Inflammatory macrophage (primary cell): Measurements from ENCODE around the gene RGL2.
"Not testable (repeated sequence)": the region's sequence is repeated elsewhere in the genome, so short reads cannot be mapped to it uniquely, and the experiment has no call there.

ENCODE experiments used
- DNase-seq, 2 donors: peaks; one replicate each; pipeline ENCODE4 v3.0.0-alpha.2; 2020 to 2022
- total RNA-seq, 18 experiments: gene quantifications; one replicate each; lab custom pipeline; 2026; ENCODE audit warnings: mixed read lengths in 6 of 18, inconsistent platforms in 2 of 18; lab: John Stamatoyannopoulos, UW

Gene RGL2
- total RNA-seq, result 10.4 to 51.7 (median 27.2) reads per million in 18 experiments

- DNase-seq, result peak; percentile 59 to 70
Observed at GRCh38 chr6:33298773-33299236, at the start of gene RGL2. TSS of gene RGL2 (minus strand) at chr6:33298942. CDS start at chr6:33298610, 332 bp downstream.

- DNase-seq, result no peak
Observed at GRCh38 chr6:33347816-33348215, 49.1 kb upstream of the RGL2 start.

DNA sequence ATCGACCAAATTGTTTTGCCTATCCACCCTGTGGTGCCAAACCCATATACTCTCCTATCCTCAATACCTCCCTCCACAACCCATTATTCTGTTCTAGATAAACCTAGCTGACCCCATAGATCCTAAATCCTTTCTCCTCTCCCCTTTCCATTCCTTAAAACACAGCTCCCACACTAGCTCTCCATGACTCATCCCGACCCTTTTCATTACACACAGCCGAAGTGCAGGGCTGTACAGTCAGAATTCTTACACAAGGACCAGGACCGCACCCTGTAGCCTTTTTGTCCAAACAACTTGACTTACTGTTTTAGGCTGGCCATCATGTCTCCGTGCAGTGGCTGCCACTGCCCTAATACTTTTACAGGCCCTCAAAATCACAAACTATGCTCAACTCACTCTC is 48.2 kb upstream of the RGL2 start:
- not testable (repeated sequence) for DNase-seq

DNA sequence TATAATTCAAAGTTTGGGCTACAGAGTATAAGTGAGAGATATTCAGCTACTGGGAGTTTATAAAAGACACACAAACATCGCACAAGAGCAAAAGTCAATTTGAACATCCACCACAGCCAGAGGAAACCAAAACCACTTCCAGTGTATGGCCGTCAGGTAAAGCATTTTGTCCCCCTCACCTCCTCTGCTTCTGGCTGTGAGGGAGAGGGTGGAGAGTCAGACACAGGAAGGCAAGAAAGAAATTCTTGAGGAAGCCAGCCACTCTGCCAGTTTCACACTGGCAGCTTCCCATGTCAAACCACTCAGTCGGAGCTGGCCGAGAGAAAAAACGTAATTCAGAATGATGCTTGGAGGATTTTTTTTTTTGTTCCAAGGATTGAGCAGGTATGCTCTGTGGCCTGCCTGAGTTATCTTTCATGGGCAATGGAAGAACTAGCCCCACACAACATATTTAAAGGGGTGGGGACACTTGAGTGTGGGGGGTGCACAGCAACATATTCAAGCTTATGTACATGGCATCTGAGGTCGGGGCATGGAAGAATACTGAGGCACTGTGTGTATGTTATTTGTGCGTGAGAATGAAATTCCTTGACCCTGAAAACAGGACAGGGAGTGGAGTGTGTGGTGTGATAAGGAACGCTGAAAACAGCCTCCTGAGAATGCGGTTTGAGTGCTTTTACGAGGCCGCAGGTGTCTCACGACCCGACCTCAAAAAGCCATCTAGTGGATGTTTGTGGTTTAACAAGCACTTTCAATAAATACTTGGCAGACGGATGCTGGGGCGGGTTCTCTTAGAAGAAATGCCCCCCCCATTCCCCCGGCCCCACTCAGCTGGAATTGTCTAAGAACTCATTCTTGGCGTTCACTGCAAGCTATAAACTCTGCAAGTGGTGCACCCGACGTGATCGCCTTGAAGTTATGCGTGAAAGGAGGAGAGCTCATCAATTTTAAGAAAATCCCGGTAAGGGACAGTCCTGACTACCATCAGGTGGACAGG is 46.3 kb upstream of the RGL2 start:
- DNase-seq, result peak; percentile 57 to 60

- DNase-seq, result no peak
Observed at GRCh38 chr6:33343953-33344611, 45.3 kb upstream of the RGL2 start.

GRCh38 chr6:33343606-33343952 is 44.8 kb upstream of the RGL2 start:
- not testable (repeated sequence) for DNase-seq

DNA sequence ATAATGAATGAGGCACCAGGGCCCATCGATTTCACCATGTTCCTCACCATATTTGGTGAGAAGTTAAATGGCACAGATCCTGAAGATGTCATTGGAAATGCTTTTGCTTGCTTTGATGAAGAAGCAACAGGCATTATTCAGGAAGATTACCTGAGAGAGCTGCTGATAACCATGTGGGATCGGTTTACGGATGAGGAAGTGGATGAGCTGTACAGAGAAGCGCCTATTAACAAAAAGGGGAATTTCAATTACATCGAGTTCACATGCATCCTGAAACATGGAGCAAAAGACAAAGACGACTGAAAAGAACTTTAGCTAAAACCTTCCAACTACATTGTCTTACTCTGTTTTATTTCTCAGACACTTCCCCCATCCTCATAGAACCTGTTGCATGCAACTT is 40.5 kb upstream of the RGL2 start:
- peak in 1 of 2 donors; percentile 21 for DNase-seq

- no peak for DNase-seq
Observed at GRCh38 chr6:33336495-33336894, 37.8 kb upstream of the RGL2 start.

- no peak for DNase-seq
Observed at GRCh38 chr6:33335916-33336315, 37.2 kb upstream of the RGL2 start.

GRCh38 chr6:33333666-33334065 is 34.9 kb upstream of the RGL2 start:
- DNase-seq, result peak; percentile 48 to 59

GRCh38 chr6:33330736-33331135 is 32.0 kb upstream of the RGL2 start:
- DNase-seq, result no peak

GRCh38 chr6:33329058-33329457 is 30.3 kb upstream of the RGL2 start:
- no peak for DNase-seq

DNA sequence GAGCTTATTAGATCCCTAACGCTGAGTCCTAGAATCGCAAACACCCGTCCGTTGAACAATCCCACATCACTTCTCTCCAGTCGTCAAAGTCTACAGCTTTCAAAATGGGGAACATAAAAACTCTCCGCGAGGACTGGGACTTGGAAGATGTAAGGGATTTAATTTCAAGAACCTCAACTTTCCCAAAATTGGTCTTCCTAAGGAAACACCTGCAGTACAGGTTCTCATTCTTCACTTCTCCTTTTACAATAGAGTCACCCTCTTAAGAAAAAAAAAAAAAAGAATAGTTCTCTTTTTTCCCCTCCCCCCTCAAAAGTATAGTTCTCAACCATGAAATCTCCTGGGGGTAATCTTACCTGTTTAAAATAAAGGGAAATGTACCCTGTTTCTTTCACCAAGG is 25.4 kb upstream of the RGL2 start:
- no peak for DNase-seq

- no peak for DNase-seq
Observed at GRCh38 chr6:33323623-33323948, 24.8 kb upstream of the RGL2 start.

GRCh38 chr6:33321227-33321626 is 22.5 kb upstream of the RGL2 start:
- no peak for DNase-seq

DNA sequence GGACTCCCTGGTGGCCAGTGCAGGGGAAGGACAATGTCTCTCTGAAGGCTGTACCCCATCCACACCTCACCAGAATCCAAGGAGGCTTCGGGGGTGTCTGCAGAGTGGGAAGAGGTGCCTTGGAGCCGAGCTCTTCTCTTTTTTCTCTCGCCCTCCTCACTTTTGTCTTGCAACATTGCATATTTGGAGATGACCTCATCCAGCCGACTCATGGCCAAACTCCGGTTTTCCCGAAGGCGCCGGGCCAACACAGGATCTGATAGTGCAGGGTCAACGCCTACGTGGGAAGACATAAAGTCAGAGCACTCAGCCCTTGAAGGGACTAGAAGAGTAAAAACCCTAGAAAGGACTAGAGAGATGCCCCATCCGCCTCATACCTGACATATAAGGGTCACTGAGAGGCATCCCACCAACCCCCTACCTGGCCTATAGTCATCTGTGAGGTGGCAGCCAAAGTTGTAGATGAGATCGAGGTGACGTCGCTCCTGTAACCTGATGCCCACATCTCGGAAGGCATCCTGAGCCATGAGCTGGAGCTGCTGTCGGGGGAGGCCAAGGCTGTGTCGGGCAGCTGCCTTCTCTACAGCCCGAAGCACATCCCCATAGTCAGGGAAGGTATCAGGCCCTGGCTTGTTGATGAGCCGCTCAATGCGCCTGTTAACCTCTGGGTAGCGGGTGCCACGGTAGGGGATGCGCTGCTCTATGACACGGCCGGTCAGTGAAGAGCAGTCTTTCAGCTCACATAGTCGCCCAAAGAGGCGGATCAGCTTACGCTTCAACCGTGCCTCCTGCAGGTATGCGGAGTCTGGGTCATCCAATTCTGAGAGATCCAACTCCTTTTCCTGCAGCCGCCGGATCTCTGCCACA is 21.8 kb upstream of the RGL2 start:
- DNase-seq, result peak in 1 of 2 donors; percentile 72

DNA sequence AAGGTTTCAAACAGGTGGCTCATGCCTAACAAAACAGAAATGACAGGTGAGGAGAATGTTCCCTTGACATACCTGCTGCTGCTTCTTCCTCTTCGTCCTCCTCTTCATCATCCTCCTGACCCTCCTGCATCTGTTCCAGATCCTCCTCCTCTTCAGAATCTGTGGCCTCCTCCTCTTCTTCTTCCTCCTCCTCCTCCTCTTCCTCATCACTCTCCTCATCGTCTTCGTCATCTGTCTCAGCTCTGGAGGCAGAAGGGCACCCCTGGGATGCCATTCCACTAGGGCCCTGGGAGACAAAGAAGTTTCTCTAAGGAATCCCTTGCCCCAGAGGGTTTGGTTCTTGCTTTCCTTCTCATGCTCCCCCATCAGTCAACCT is 21.2 kb upstream of the RGL2 start:
- no peak for DNase-seq

GRCh38 chr6:33318426-33319073 is 19.8 kb upstream of the RGL2 start:
- no peak for DNase-seq

DNA sequence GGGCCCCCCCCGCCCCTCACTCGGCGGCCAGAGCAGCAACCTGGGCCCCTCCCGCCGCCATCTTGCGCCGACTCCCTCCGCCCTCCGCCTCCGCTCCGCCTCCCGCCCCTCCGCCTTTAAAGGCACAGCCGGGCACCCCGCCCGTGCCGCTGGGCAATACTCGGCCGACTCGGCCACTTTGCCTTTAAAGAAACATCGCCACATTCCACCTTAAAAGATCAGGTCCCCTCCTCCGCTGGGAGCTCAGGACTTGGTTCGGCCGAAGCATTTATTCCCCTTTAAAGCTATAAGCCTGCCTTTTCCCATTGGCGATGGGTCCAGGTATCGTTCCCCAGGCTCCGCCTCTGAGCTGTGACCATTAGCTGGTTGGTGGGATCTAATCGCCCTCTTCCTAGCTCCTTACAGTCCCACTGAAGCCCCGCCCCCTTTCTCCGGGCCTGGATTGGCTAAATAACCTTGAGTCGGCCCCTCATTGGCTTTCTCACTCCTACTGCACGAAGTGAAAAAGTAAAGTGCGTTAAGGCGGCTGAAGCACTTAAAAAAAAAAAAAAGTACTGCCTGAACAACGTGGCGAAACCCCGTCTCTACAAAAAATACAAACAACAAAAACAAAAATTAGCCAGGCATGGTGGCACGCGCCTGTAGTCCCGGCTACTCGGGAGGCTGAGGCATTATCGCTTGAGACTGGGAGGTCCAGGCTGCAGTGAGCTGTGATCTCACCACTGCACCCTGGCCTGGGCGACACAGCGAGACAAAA is 19.1 kb upstream of the RGL2 start, which contains the start of gene ZBTB22:
Gene ZBTB22 (minus strand): TSS at position 76 of the 757 bp plus-strand sequence. CDS start 828 bp downstream, outside the sequence.
- peak; percentile 98 for DNase-seq

GRCh38 chr6:33317419-33317668 is 18.6 kb upstream of the RGL2 start:
- no peak for DNase-seq

- DNase-seq, result peak in 1 of 2 donors; percentile 25
Observed at GRCh38 chr6:33316603-33317418, 18.1 kb upstream of the RGL2 start.
